H4 (cell line): ENCODE results near the gene DNAJB8. TPM values are rescaled to one million over a fixed set of nuclear protein-coding genes. Genes with fewer than 3 reads are reported as not detected.

Experiments used
- DNase-seq: peaks from one replicate; pipeline ENCODE4 v3.0.0-alpha.2; 2015; ENCODE audit warnings: low spot score
- total RNA-seq: library from RNA; depleted of rRNA; stranded (reverse); fragments of >200 nt; shearing (Covaris generic); gene quantifications from 2 replicates; pipeline ENCODE4 v1.2.3, GENCODE V29; 2014

The DNAJB8 gene
- total RNA-seq, 1 experiment from 2014 or later = not detected

GRCh38 chr3:128494367-128494650, 27.6 kb upstream of the DNAJB8 start:
- DNase-seq = no peak

- DNase-seq = no peak
These were observed 27.1 kb upstream of the DNAJB8 start for GRCh38 chr3:128493570-128494366.

- no peak for DNase-seq
These were observed 26.2 kb upstream of the DNAJB8 start, which contains the start of gene GATA2 for GRCh38 chr3:128492671-128493569. Gene GATA2, minus strand, starts transcription at chr3:128493201. Its CDS starts 6,170 bp downstream, at chr3:128487031.

- DNase-seq = no peak
These were observed 25.4 kb upstream of the DNAJB8 start for GRCh38 chr3:128491941-128492670.

GRCh38 chr3:128491691-128491940, 24.9 kb upstream of the DNAJB8 start:
- DNase-seq = no peak

GRCh38 chr3:128490915-128491690, 24.4 kb upstream of the DNAJB8 start:
- no peak for DNase-seq

- DNase-seq = no peak
These were observed 23.9 kb upstream of the DNAJB8 start for GRCh38 chr3:128490650-128490914.

- DNase-seq = no peak
These were observed 23.4 kb upstream of the DNAJB8 start for GRCh38 chr3:128489927-128490649.

- DNase-seq = no peak
These were observed 22.9 kb upstream of the DNAJB8 start for GRCh38 chr3:128489674-128489926.

- DNase-seq = peak; percentile 47
These were observed 22.4 kb upstream of the DNAJB8 start for GRCh38 chr3:128488991-128489673.

- DNase-seq = no peak
These were observed 21.9 kb upstream of the DNAJB8 start for GRCh38 chr3:128488636-128488990.

- peak; percentile 86 for DNase-seq
These were observed 21.3 kb upstream of the DNAJB8 start for GRCh38 chr3:128487813-128488635.

GRCh38 chr3:128487538-128487812, 20.8 kb upstream of the DNAJB8 start:
- DNase-seq = no peak

GRCh38 chr3:128486681-128487537, 20.2 kb upstream of the DNAJB8 start:
- DNase-seq = no peak

- DNase-seq = no peak
These were observed 19.5 kb upstream of the DNAJB8 start for GRCh38 chr3:128486205-128486628.

- DNase-seq = no peak
These were observed 18.9 kb upstream of the DNAJB8 start for GRCh38 chr3:128485282-128486204.

- DNase-seq = no peak
These were observed 18.0 kb upstream of the DNAJB8 start for GRCh38 chr3:128484404-128485281.
